GM21717 (cell line): ENCODE results near the gene IDH3A.

Source experiments
- ATAC-seq: cut with Tn5 transposase; IDR thresholded peaks from one replicate; pipeline ENCODE4 v1.9.1; 2021; ENCODE audit warnings: mild to moderate bottlenecking, moderate library complexity; ENCODE audit not compliant: unreplicated experiment

Gene IDH3A

GRCh38 chr15:78213956-78214355 lies 64.8 kb downstream of the IDH3A start:
- ATAC-seq, result no peak

GRCh38 chr15:78216276-78217104 lies 67.3 kb downstream of the IDH3A start:
- ATAC-seq, result no peak

DNA sequence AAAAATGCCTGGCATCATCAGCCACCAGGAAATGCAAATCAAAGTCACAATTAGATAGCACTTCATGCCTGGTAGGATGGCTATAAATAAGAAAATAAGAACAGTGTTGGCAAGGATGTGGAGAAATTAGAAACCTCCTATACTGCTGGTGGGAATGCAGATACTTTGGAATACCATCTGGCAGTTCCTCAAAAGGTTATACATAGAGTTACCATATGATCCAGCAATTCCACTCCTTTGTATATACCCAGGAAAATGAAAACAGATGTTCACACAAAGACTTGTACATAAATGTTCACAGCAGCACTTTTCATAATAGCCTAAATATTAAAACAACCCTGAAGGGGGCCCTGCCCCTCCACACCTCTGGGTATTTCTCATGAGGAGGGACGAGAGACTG lies 71.6 kb downstream of the IDH3A start:
- no peak for ATAC-seq
